ENCODE data around the gene PTPN1. TPM values are rescaled to one million over a fixed set of nuclear protein-coding genes. Genes with fewer than 3 reads are reported as not detected.
"Not testable (repeated sequence)": the region's sequence is repeated elsewhere in the genome, so short reads cannot be mapped to it uniquely, and the experiment has no call there.

The PTPN1 gene
- polyA plus RNA-seq, 4 donors = 6.5 to 18.0 (median 12.6) TPM

GRCh38 chr20:50598074-50598473, 87.9 kb downstream of the PTPN1 start:
- peaks cover 0 to 2% (median 0%) of the 10 kb centered on the region in 3 donors for H3K27me3 ChIP-seq (ENCODE audit: control insufficient read depth in 3 of 3, insufficient read depth in 3 of 3, low read length in 3 of 3)
- H3K27ac ChIP-seq (ENCODE audit: low read depth in 1 of 3, low read length in 2 of 3) = no peak overlapping the region
- FAIRE-seq (no peak), DNase-seq (no peak)
- H3K4me3 ChIP-seq (ENCODE audit: low read depth in 1 of 3, low read length in 3 of 3) = no peak overlapping the region
- peaks cover 0 to 11% (median 0%) of the 10 kb centered on the region in 3 donors for H3K36me3 ChIP-seq (ENCODE audit: control insufficient read depth in 3 of 3, insufficient read depth in 2 of 3, low read depth in 1 of 3, low read length in 3 of 3)
- 86 to 88% (median 87%) methylated on average over 7 of the region's 7 CpGs for WGBS, 3 donors
- no peaks in the 10 kb centered on the region for H3K9me3 ChIP-seq (ENCODE audit: control insufficient read depth in 2 of 2, insufficient read depth in 1 of 2, low read depth in 1 of 2, low read length in 1 of 2)
- peaks cover 0 to 5% (median 2%) of the 10 kb centered on the region in 3 donors for H3K4me1 ChIP-seq (ENCODE audit: control insufficient read depth in 3 of 3, insufficient read depth in 2 of 3, low read depth in 1 of 3, low read length in 2 of 3)

- H3K4me1 ChIP-seq (ENCODE audit: control insufficient read depth in 3 of 3, insufficient read depth in 2 of 3, low read depth in 1 of 3, low read length in 2 of 3); DNase-seq; FAIRE-seq; H3K36me3 ChIP-seq (ENCODE audit: control insufficient read depth in 3 of 3, insufficient read depth in 2 of 3, low read depth in 1 of 3, low read length in 3 of 3); H3K27me3 ChIP-seq (ENCODE audit: control insufficient read depth in 3 of 3, insufficient read depth in 3 of 3, low read length in 3 of 3); H3K9me3 ChIP-seq (ENCODE audit: control insufficient read depth in 2 of 2, insufficient read depth in 1 of 2, low read depth in 1 of 2, low read length in 1 of 2); H3K4me3 ChIP-seq (ENCODE audit: low read depth in 1 of 3, low read length in 3 of 3); H3K27ac ChIP-seq (ENCODE audit: low read depth in 1 of 3, low read length in 2 of 3): not testable (repeated sequence)
- 85 to 96% (median 95%) methylated on average over 5 of the region's 5 CpGs for WGBS, 3 donors
Measured at GRCh38 chr20:50598768-50599167, 88.6 kb downstream of the PTPN1 start.

- 72 to 78% (median 73%) methylated on average over 12 of the region's 12 CpGs for WGBS, 3 donors
- Histone ChIP-seq H3K9me3 (ENCODE audit: control insufficient read depth in 2 of 2, insufficient read depth in 1 of 2, low read depth in 1 of 2, low read length in 1 of 2) (no peaks in the 10 kb centered on the region), H3K36me3 (ENCODE audit: control insufficient read depth in 3 of 3, insufficient read depth in 2 of 3, low read depth in 1 of 3, low read length in 3 of 3) (peaks cover 0 to 7% (median 0%) of the 10 kb centered on the region in 3 donors), H3K4me3 (ENCODE audit: low read depth in 1 of 3, low read length in 3 of 3) (no peak overlapping the region), H3K27ac (ENCODE audit: low read depth in 1 of 3, low read length in 2 of 3) (no peak overlapping the region), H3K4me1 (ENCODE audit: control insufficient read depth in 3 of 3, insufficient read depth in 2 of 3, low read depth in 1 of 3, low read length in 2 of 3) (peaks cover 0 to 5% (median 2%) of the 10 kb centered on the region in 3 donors), H3K27me3 (ENCODE audit: control insufficient read depth in 3 of 3, insufficient read depth in 3 of 3, low read length in 3 of 3) (no peaks in the 10 kb centered on the region)
- DNase-seq (no peak), FAIRE-seq (no peak)
Measured at GRCh38 chr20:50600281-50600895, 90.2 kb downstream of the PTPN1 start.

- Histone ChIP-seq H3K9me3 (ENCODE audit: control insufficient read depth in 2 of 2, insufficient read depth in 1 of 2, low read depth in 1 of 2, low read length in 1 of 2) (no peaks in the 10 kb centered on the region), H3K36me3 (ENCODE audit: control insufficient read depth in 3 of 3, insufficient read depth in 2 of 3, low read depth in 1 of 3, low read length in 3 of 3) (peaks cover 0 to 7% (median 0%) of the 10 kb centered on the region in 3 donors), H3K4me1 (ENCODE audit: control insufficient read depth in 3 of 3, insufficient read depth in 2 of 3, low read depth in 1 of 3, low read length in 2 of 3) (no peaks in the 10 kb centered on the region), H3K27ac (ENCODE audit: low read depth in 1 of 3, low read length in 2 of 3) (no peak overlapping the region), H3K27me3 (ENCODE audit: control insufficient read depth in 3 of 3, insufficient read depth in 3 of 3, low read length in 3 of 3) (no peaks in the 10 kb centered on the region), H3K4me3 (ENCODE audit: low read depth in 1 of 3, low read length in 3 of 3) (no peak overlapping the region)
- DNase-seq (no peak), FAIRE-seq (no peak)
- WGBS, 3 donors = 69 to 81% (median 72%) methylated on average over 29 to 33 of the region's 33 CpGs
Measured at GRCh38 chr20:50601511-50602431, 91.6 kb downstream of the PTPN1 start.

- 91 to 92% (median 91%) methylated on average over 15 of the region's 15 CpGs for WGBS, 3 donors
- Histone ChIP-seq H3K36me3 (ENCODE audit: control insufficient read depth in 3 of 3, insufficient read depth in 2 of 3, low read depth in 1 of 3, low read length in 3 of 3) (peaks cover 0 to 7% (median 0%) of the 10 kb centered on the region in 3 donors), H3K4me3 (ENCODE audit: low read depth in 1 of 3, low read length in 3 of 3) (no peak overlapping the region), H3K4me1 (ENCODE audit: control insufficient read depth in 3 of 3, insufficient read depth in 2 of 3, low read depth in 1 of 3, low read length in 2 of 3) (no peaks in the 10 kb centered on the region), H3K27ac (ENCODE audit: low read depth in 1 of 3, low read length in 2 of 3) (no peak overlapping the region), H3K27me3 (ENCODE audit: control insufficient read depth in 3 of 3, insufficient read depth in 3 of 3, low read length in 3 of 3) (no peaks in the 10 kb centered on the region), H3K9me3 (ENCODE audit: control insufficient read depth in 2 of 2, insufficient read depth in 1 of 2, low read depth in 1 of 2, low read length in 1 of 2) (no peaks in the 10 kb centered on the region)
- DNase-seq (no peak), FAIRE-seq (no peak)
Measured at GRCh38 chr20:50602432-50603088, 92.4 kb downstream of the PTPN1 start.

- 91 to 92% (median 91%) methylated on average over 12 of the region's 12 CpGs for WGBS, 3 donors
- Histone ChIP-seq H3K36me3 (ENCODE audit: control insufficient read depth in 3 of 3, insufficient read depth in 2 of 3, low read depth in 1 of 3, low read length in 3 of 3) (peaks cover 0 to 7% (median 2%) of the 10 kb centered on the region in 3 donors), H3K9me3 (ENCODE audit: control insufficient read depth in 2 of 2, insufficient read depth in 1 of 2, low read depth in 1 of 2, low read length in 1 of 2) (no peaks in the 10 kb centered on the region), H3K4me3 (ENCODE audit: low read depth in 1 of 3, low read length in 3 of 3) (no peak overlapping the region), H3K27me3 (ENCODE audit: control insufficient read depth in 3 of 3, insufficient read depth in 3 of 3, low read length in 3 of 3) (no peaks in the 10 kb centered on the region), H3K27ac (ENCODE audit: low read depth in 1 of 3, low read length in 2 of 3) (no peak overlapping the region), H3K4me1 (ENCODE audit: control insufficient read depth in 3 of 3, insufficient read depth in 2 of 3, low read depth in 1 of 3, low read length in 2 of 3) (no peaks in the 10 kb centered on the region)
- DNase-seq (no peak), FAIRE-seq (no peak)
Measured at GRCh38 chr20:50604451-50604850, 94.3 kb downstream of the PTPN1 start.

GRCh38 chr20:50605136-50605535, 95.0 kb downstream of the PTPN1 start:
- WGBS, 3 donors = 90 to 93% (median 91%) methylated on average over 5 of the region's 5 CpGs
- Histone ChIP-seq H3K27ac (ENCODE audit: low read depth in 1 of 3, low read length in 2 of 3) (no peak overlapping the region), H3K4me3 (ENCODE audit: low read depth in 1 of 3, low read length in 3 of 3) (no peak overlapping the region), H3K36me3 (ENCODE audit: control insufficient read depth in 3 of 3, insufficient read depth in 2 of 3, low read depth in 1 of 3, low read length in 3 of 3) (peaks cover 0 to 7% (median 2%) of the 10 kb centered on the region in 3 donors), H3K27me3 (ENCODE audit: control insufficient read depth in 3 of 3, insufficient read depth in 3 of 3, low read length in 3 of 3) (no peaks in the 10 kb centered on the region), H3K9me3 (ENCODE audit: control insufficient read depth in 2 of 2, insufficient read depth in 1 of 2, low read depth in 1 of 2, low read length in 1 of 2) (no peaks in the 10 kb centered on the region), H3K4me1 (ENCODE audit: control insufficient read depth in 3 of 3, insufficient read depth in 2 of 3, low read depth in 1 of 3, low read length in 2 of 3) (no peaks in the 10 kb centered on the region)
- DNase-seq = no peak
- FAIRE-seq = no peak

- no peak overlapping the region for H3K27ac ChIP-seq (ENCODE audit: low read depth in 1 of 3, low read length in 2 of 3)
- 76 to 92% (median 83%) methylated on average over 9 of the region's 9 CpGs for WGBS, 3 donors
- no peak for DNase-seq
- no peaks in the 10 kb centered on the region for H3K9me3 ChIP-seq (ENCODE audit: control insufficient read depth in 2 of 2, insufficient read depth in 1 of 2, low read depth in 1 of 2, low read length in 1 of 2)
- no peak for FAIRE-seq
- peaks cover 0 to 2% (median 2%) of the 10 kb centered on the region in 3 donors for H3K36me3 ChIP-seq (ENCODE audit: control insufficient read depth in 3 of 3, insufficient read depth in 2 of 3, low read depth in 1 of 3, low read length in 3 of 3)
- no peaks in the 10 kb centered on the region for H3K27me3 ChIP-seq (ENCODE audit: control insufficient read depth in 3 of 3, insufficient read depth in 3 of 3, low read length in 3 of 3)
- no peaks in the 10 kb centered on the region for H3K4me1 ChIP-seq (ENCODE audit: control insufficient read depth in 3 of 3, insufficient read depth in 2 of 3, low read depth in 1 of 3, low read length in 2 of 3)
- no peak overlapping the region for H3K4me3 ChIP-seq (ENCODE audit: low read depth in 1 of 3, low read length in 3 of 3)
Measured at GRCh38 chr20:50607436-50607835, 97.3 kb downstream of the PTPN1 start.
